GF-D8 (cell line): ENCODE data around the gene BRD1.
A peak's percentile ranks its signal among the peaks of the same experiment; 100 is the strongest.

ENCODE experiments used
- DNase-seq: peaks from one replicate; lab custom pipeline; 2025; lab: John Stamatoyannopoulos, UW

The BRD1 gene

DNA sequence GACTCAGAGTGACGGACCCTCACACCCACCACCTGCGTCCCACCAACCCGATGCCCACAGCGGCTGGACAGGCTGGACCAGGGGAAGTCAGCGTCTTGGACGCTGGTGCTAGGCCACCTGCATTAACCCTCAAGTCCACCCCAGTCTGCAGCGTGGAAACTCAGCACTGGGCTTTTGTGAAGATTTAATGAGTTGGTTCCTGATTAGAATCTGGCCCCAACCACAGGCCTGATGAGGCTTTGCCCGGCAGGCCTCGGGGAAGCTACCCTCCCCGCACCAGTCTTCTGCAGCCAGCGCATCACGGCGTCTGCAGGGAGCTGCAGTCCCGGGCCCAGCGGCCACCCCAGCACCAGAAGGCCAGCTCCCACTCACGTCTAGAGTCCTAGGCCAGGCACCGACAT is 101.0 kb downstream of the BRD1 start:
- DNase-seq: no peak

DNA sequence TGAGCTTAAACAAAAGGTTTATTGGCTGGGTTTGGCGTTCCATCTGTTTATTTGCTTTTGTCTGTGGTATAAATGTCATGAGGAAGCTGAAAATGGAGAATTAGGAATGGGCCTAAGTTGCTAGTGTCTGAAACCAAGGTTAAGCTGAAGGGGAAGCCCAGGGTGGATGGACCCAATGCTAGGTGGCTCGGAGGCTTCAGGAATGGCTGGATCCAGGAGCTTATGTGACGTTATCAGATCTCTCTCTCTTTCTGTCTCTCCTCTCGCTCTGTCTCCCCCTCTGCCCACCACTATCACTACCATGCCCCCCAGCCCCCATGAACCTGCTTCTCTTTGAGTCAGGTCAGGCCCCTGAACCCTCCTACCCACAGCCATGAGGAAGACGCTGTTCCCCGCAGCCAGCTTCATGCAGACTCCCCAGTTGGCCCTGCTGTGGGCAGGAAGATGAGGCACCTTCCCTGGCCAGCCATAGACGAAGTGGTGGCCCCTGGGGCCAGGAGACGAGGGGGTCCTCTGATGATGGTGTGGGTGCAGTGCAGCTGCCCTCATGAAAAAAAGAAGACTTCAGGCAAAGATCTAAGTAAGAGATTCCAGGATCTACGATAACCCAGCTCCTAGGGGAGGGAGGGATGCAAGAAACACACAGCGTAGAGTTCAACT is 101.5 kb downstream of the BRD1 start:
- no peak for DNase-seq

DNA sequence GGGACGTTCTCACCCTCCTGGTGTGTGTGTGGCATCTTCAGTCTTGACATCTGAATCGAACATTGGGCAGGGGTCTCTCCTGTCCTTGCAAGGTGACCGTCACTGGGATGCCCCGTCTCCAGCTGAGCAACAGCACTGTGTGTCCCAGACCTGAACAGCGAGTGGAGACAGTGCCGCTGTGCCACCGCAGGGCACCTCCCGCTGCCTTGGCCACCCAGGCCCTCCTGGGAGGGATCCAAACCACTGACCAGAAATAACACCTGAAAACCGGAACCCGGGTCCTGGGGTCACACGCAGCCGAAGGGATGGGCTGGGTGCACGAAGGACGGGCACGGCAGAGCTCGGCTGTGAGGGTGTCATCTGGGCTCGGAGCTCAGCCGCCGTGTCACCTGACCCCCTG is 102.2 kb downstream of the BRD1 start:
- DNase-seq: no peak

DNA sequence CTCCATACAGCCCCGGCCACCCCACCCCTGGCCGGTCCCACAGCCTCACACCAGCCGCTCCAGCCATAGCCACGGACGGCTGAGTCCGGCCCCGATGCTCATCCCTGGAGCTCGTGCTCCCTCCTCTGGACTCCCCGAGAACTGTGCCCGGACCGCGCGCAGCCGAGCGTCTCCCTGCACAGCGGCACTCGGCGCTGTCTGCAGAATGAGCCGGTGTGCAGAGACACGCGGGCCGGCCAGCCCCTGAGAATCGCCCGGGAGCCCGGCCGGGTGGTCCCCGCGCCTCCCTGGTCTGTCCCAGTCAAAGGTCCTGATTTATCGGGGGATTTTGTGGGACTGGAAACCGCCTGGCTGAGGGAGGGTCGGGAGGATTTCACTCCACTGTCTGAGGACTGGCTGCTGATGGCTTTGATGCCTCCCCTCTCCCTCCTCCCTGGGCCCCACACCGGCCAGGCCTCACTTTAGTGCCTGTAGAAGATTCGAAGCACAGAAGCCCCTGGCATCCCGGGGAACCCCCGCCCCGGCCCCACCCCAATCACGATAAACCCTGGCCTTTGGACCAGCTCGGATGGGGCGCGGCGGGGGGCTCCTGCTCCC is 102.7 kb downstream of the BRD1 start:
- peak; percentile 10 for DNase-seq

DNA sequence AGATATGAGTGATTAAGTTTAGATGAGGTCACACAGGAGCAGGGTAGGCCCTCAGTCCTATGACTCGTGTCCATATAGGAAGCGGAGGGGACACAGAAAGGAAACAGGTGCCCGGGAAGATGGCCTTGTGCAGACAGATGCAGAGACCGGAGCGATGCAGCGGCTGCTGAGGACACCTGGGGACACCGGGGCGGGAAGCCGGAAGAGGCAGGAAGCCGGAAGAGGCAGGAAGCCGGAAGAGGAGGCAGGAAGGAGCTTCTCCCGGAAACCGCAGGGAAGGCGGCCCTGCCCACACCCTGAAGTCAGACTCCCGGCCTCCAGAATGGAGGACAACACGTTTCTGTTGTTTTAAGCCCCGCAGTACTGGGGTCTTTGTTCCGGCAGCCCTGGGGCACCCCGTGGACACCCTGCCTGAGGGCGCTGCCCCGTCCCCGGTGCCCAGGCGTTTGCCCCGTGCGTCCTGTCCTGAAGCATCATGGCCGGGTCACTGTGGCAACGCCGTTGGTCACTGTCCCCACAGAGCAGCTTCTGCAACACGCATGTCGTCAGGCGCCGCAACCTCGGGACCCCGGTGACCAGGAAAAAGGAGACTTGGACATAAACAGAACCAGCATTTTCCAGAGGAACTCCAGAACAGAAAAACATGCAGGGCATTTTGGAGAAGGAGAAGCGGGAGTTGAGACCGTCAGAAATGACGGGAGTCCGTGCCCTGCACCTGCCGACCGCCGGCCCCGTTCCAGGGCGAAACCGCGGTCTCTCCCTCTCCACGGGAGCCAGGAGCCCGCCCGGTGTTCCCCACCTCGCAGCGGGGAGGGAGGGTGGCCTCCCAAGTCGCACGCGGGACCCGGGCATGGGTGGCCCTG is 103.4 kb downstream of the BRD1 start:
- peak; percentile 3 for DNase-seq

DNA sequence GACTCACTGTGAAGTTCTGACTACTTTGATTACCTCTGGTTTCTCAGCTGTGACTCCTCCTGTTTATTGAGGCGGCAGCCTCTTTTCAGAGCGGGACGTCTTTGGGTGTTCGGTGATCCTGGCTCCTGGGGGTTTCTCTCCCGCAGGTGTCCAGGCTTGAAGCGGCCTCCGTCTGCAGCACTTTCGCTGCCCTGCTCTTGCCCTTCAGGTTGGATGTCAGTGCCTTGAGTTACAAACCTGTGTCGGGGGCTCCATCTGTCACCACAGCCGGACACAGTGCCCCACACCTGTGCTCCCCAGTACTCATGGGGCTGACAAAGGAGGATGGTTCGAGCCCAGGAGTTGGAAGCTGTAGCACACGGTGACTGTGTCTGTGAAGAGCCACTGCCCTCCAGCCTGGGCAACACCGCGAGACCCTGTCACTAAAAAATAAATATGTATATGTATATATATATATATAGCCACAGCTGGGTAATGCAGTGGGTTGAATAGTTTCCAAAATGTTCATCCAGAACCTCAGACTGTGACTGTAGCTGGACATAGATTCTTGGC is 104.1 kb downstream of the BRD1 start:
- no peak for DNase-seq
